GM19455 (cell line): ENCODE measurements around the gene TNIK.

Experiments
- ATAC-seq: cut with Tn5 transposase; IDR thresholded peaks from one replicate; pipeline ENCODE4 v1.9.1; 2021; ENCODE audit not compliant: unreplicated experiment

TNIK gene

DNA sequence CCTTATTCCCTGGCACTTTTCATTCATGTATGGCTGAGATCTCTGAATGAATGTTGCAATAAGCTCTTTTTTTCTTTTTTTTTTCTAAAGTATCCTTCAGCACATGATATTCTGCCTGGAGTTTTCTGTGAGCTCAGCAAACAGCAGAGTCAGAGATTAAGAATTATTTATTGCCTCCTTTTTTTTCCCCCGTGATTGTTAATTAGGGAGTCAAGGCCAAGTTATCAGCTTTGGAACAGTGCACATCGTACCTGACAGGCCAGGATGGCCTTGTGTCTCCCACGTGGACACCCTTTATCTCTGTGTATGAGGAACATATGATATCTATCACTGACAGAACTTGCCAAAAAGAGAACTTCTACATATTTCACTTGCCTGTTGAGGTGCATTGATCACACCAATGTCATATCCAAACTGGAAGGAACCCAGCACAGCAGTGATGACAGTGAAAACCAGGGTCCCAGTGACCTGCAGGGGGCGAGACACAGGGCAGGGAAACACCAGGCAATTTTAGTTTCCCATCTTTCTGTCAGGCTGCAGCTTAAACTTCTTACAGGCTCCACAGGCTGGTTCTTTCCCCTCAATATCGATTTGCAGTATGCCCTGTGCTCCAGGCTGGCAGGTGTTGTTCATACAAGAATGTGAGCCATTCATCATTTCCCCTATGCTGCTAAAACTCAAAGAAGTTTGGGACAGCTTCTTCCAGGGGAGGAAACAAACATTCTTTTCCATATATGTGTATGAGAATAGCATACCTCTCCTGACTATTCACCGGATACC is 441.9 kb downstream of the TNIK start:
- no peak for ATAC-seq

DNA sequence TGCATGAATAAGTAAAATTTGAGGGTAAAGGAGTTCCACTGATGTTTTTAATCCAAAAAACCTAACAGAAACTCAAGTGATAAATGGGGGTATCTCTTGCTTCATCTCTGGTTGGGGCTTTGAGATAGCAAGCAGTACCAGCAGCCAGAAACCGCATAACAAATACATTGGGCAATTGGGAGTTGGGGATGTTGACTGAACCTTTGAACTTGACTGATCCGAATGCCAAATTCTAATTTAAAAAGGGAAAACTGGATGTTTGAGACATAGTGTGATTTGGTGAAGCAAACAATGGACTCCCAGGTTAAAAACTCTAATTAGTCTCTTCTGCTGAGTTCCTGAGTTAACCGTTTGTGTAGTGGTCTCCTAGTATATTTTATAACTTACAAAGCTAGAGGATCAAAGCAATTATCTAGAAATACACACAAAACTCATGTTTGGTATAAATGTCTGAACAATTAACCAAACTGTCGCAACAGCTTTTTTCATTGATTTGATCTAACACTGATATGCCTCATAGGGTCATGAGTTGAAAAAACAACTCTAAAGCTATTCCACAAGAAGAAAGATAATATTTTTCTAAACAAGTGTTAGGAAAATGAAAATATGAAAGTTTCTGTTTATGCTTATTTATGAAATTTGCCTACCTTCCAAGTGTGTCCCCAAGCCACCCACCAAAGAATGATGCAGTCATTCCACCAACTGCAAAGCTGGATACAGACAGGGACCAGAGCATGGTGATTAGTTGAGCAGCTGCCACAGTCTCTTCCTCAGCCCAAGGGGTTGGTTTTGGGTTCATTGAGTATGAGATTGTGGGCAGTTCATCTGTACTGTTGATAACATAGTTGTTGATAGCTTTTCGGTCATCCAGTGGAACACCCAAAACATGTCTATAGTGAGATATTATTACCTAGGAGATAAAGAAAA is 446.1 kb downstream of the TNIK start:
- no peak for ATAC-seq

DNA sequence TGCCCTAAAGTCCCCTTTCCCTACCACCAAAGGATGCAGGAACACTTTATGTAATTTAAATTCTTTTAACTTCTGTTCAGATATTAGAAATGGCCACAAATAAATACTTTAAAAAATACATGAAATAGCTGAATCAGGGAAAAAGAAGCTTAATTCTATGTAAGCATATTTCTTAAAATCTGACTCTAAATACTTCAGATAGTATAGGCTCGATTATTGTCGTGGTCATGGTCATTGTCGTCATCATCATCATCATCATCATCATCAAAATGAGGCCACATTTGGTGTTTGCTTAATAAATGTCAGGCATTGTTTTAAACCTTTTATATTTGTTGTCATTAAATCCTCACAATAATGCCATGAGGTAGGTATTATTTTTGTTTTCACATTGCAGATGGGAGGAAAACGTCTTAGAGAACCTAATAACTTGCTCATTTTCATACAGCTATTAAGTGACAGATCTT is 448.3 kb downstream of the TNIK start:
- no peak for ATAC-seq
